Stimulated activated CD4-positive, alpha-beta T cell treated with anti-CD3 and anti-CD28 coated beads, Interleukin-12 subunit alpha, Interleukin-12 subunit beta, amount 100 ng/mL, for 48 hours (primary cell): ENCODE data around the gene FAM81A.
"Not testable (repeated sequence)": the region's sequence is repeated elsewhere in the genome, so short reads cannot be mapped to it uniquely, and the experiment has no call there.

Source experiments
- DNase-seq, 3 donors: peaks; one replicate each; pipeline ENCODE4 v3.0.0-alpha.2; 2020; ENCODE audit warnings: low read depth in 2 of 3, low spot score in 1 of 3

FAM81A gene

GRCh38 chr15:59484399-59484798 is 46.4 kb downstream of the FAM81A start:
- DNase-seq = no peak

- no peak for DNase-seq
Measured at GRCh38 chr15:59485036-59485435, 47.0 kb downstream of the FAM81A start.

- not testable (repeated sequence) for DNase-seq
Measured at GRCh38 chr15:59489485-59489884, 51.5 kb downstream of the FAM81A start.

- DNase-seq = no peak
Measured at GRCh38 chr15:59491062-59491461, 53.1 kb downstream of the FAM81A start.

- peak in 2 of 3 donors; percentile 26 to 34 for DNase-seq
Measured at GRCh38 chr15:59492389-59493377, 54.7 kb downstream of the FAM81A start.

- peak in 1 of 3 donors; percentile 12 for DNase-seq
Measured at GRCh38 chr15:59501597-59501996, 63.6 kb downstream of the FAM81A start.

GRCh38 chr15:59515190-59515589 is 77.2 kb downstream of the FAM81A start:
- no peak for DNase-seq

- no peak for DNase-seq
Measured at GRCh38 chr15:59516655-59517461, 78.9 kb downstream of the FAM81A start.

- no peak for DNase-seq
Measured at GRCh38 chr15:59519329-59519728, 81.3 kb downstream of the FAM81A start.

- no peak for DNase-seq
Measured at GRCh38 chr15:59521443-59521842, 83.5 kb downstream of the FAM81A start.

GRCh38 chr15:59522988-59523461 is 85.0 kb downstream of the FAM81A start:
- no peak for DNase-seq

- DNase-seq = no peak
Measured at GRCh38 chr15:59523702-59524101, 85.7 kb downstream of the FAM81A start.

- no peak for DNase-seq
Measured at GRCh38 chr15:59524331-59524731, 86.3 kb downstream of the FAM81A start.

GRCh38 chr15:59526466-59526865 is 88.5 kb downstream of the FAM81A start:
- DNase-seq = not testable (repeated sequence)

- no peak for DNase-seq
Measured at GRCh38 chr15:59528429-59528828, 90.4 kb downstream of the FAM81A start.

GRCh38 chr15:59528961-59529402 is 91.0 kb downstream of the FAM81A start:
- DNase-seq = peak; percentile 40 to 74 (median 61)

- no peak for DNase-seq
Measured at GRCh38 chr15:59531066-59531675, 93.2 kb downstream of the FAM81A start.

- peak in 2 of 3 donors; percentile 9 to 43 for DNase-seq
Measured at GRCh38 chr15:59532770-59533379, 94.9 kb downstream of the FAM81A start.

- no peak for DNase-seq
Measured at GRCh38 chr15:59536553-59536952, 98.6 kb downstream of the FAM81A start.

- no peak for DNase-seq
Measured at GRCh38 chr15:59537403-59537802, 99.4 kb downstream of the FAM81A start.

GRCh38 chr15:59538494-59538893 is 100.5 kb downstream of the FAM81A start:
- no peak for DNase-seq
